Upper lobe of right lung (tissue), 1 donor: ENCODE results near the gene PIGK. TPM values are rescaled to one million over a fixed set of nuclear protein-coding genes. Genes with fewer than 3 reads are reported as not detected.
"Not testable (repeated sequence)": the region's sequence is repeated elsewhere in the genome, so short reads cannot be mapped to it uniquely, and the experiment has no call there.

Experiments
- ATAC-seq: fragments of 200-7000 bp; cut with Tn5 transposase; one replicate; pipeline ENCODE4 v1.9.1; 2020; ENCODE audit warnings: mild to moderate bottlenecking, moderate library complexity
- DNase-seq: peaks from one replicate; pipeline ENCODE4 v3.0.0-alpha.2; 2020
- H3K27ac ChIP-seq: fragments of 200-600 bp; one replicate; pipeline ENCODE4 v1.8.0; 2022
- H3K27me3 ChIP-seq: fragments of 200-600 bp; one replicate; pipeline ENCODE4 v1.8.0; 2022; ENCODE audit warnings: mild to moderate bottlenecking
- H3K36me3 ChIP-seq: fragments of 200-600 bp; one replicate; pipeline ENCODE4 v1.8.0; 2022
- H3K4me1 ChIP-seq: fragments of 200-600 bp; one replicate; pipeline ENCODE4 v1.8.0; 2022
- H3K4me3 ChIP-seq: fragments of 200-600 bp; one replicate; pipeline ENCODE4 v1.8.0; 2022; ENCODE audit warnings: mild to moderate bottlenecking
- H3K9me3 ChIP-seq: fragments of 200-600 bp; one replicate; pipeline ENCODE4 v1.8.0; 2022
- CTCF ChIP-seq: fragments of 200-600 bp; IDR thresholded peaks from one replicate; pipeline ENCODE4 v1.8.0; 2022; ENCODE audit warnings: antibody characterized with exemption
- intact Hi-C: fragments of 100-400 bp; cut with DNase I; formaldehyde crosslinking; loops from one replicate; pipeline ENCODE4 v1.11.0; 2022
- total RNA-seq: library from RNA; stranded (reverse); fragmentation: NEBNext Ultra II Directional; extraction: Animal tissue kit (Norgen Biotek cat#: 25700); gene quantifications from one replicate; pipeline ENCODE4 v1.2.1, GENCODE V29; 2021
- donor health status: DM: no; HTN: yes; CAD: no; lungs with severe emphysema.

Gene PIGK
- total RNA-seq, 1 donor from 2014 or later: 29.9 TPM

GRCh38 chr1:77220687-77221463, 1.6 kb upstream of the PIGK start:
- H3K27me3 ChIP-seq: no peaks in the 10 kb centered on the region
- no peak for TF ChIP-seq CTCF
- no peak overlapping the region for H3K4me3 ChIP-seq
- H3K36me3 ChIP-seq: no peaks in the 10 kb centered on the region
- H3K27ac ChIP-seq: no peak overlapping the region
- intact Hi-C loops: no loop called here
- ATAC-seq (no peak), DNase-seq (no peak)
- H3K4me1 ChIP-seq: peaks cover 9% of the 10 kb centered on the region
- no peaks in the 10 kb centered on the region for H3K9me3 ChIP-seq

GRCh38 chr1:77218477-77219165, 609 bp downstream of the PIGK start:
- Histone ChIP-seq H3K27ac (peak overlapping the region; percentile 87), H3K36me3 (no peaks in the 10 kb centered on the region), H3K4me1 (peaks cover 9% of the 10 kb centered on the region), H3K9me3 (no peaks in the 10 kb centered on the region), H3K27me3 (no peaks in the 10 kb centered on the region), H3K4me3 (peak overlapping the region; percentile 91)
- DNase-seq (no peak), ATAC-seq (peak; percentile 45)
- intact Hi-C loops: no loop called here
- TF ChIP-seq CTCF: no peak

GRCh38 chr1:77204043-77204442, 15.2 kb downstream of the PIGK start:
- H3K27ac ChIP-seq, DNase-seq, H3K4me3 ChIP-seq, H3K9me3 ChIP-seq, H3K27me3 ChIP-seq, ATAC-seq, H3K4me1 ChIP-seq, intact Hi-C loops, H3K36me3 ChIP-seq: not testable (repeated sequence)

- ATAC-seq (no peak), DNase-seq (no peak)
- no peak overlapping the region for H3K4me3 ChIP-seq
- H3K36me3 ChIP-seq: no peaks in the 10 kb centered on the region
- no peaks in the 10 kb centered on the region for H3K4me1 ChIP-seq
- no peaks in the 10 kb centered on the region for H3K27me3 ChIP-seq
- intact Hi-C loops: no loop called here
- H3K9me3 ChIP-seq: no peaks in the 10 kb centered on the region
- TF ChIP-seq CTCF: no peak
- H3K27ac ChIP-seq: no peak overlapping the region
Measured at GRCh38 chr1:77202751-77203150, 16.5 kb downstream of the PIGK start.

- Histone ChIP-seq H3K4me1 (no peaks in the 10 kb centered on the region), H3K27ac (no peak overlapping the region), H3K4me3 (no peak overlapping the region), H3K36me3 (no peaks in the 10 kb centered on the region), H3K9me3 (no peaks in the 10 kb centered on the region), H3K27me3 (no peaks in the 10 kb centered on the region)
- TF ChIP-seq CTCF: no peak
- ATAC-seq (no peak), DNase-seq (no peak)
- intact Hi-C loops: no loop called here
Measured at GRCh38 chr1:77200806-77201205, 18.4 kb downstream of the PIGK start.

- no peak overlapping the region for H3K4me3 ChIP-seq
- no peaks in the 10 kb centered on the region for H3K9me3 ChIP-seq
- no peak for ATAC-seq
- TF ChIP-seq CTCF: no peak
- no peaks in the 10 kb centered on the region for H3K27me3 ChIP-seq
- H3K36me3 ChIP-seq: no peaks in the 10 kb centered on the region
- intact Hi-C loops: no loop called here
- DNase-seq: no peak
- no peak overlapping the region for H3K27ac ChIP-seq
- H3K4me1 ChIP-seq: no peaks in the 10 kb centered on the region
Measured at GRCh38 chr1:77200293-77200692, 18.9 kb downstream of the PIGK start.
